K562 (cell line): Measurements from ENCODE around the gene PCDH1.

Experiments used
- CTCF ChIP-seq, 3 experiments: IDR thresholded peaks in 2 of 3; conservative IDR thresholded peaks in 1 of 3; 2 replicates each; pipeline ENCODE4 v1.5.1; 2011 to 2012; ENCODE audit warnings: low read length in 3 of 3, mild to moderate bottlenecking in 3 of 3, control low read depth in 2 of 3, improper control_type of control experiment in 1 of 3, inconsistent platforms in 1 of 3, low read depth in 1 of 3, mixed read lengths in 1 of 3, moderate library complexity in 1 of 3; ENCODE audit not compliant: insufficient read depth in 2 of 3
- EP300 ChIP-seq: IDR thresholded peaks from 2 replicates; pipeline ENCODE4 v1.6.1; 2012; ENCODE audit warnings: low read length, improper control_type of control experiment
- YY1 ChIP-seq, 3 experiments: IDR thresholded peaks; 2 replicates each; pipeline ENCODE4 v1.6.1; 2011; ENCODE audit warnings: low read length in 2 of 3, mild to moderate bottlenecking in 2 of 3, moderate library complexity in 2 of 3, borderline replicate concordance in 1 of 3, control low read depth in 1 of 3, low read depth in 1 of 3; ENCODE audit not compliant: insufficient read depth in 3 of 3, insufficient replicate concordance in 2 of 3, control insufficient read depth in 1 of 3, insufficient read length in 1 of 3; ENCODE audit errors: extremely low read depth in 1 of 3
- TF ChIP-seq, protein P1 (sequence below): IDR thresholded peaks from 2 replicates; pipeline ENCODE4 v1.6.1; 2012; ENCODE audit warnings: low read depth, low read length, improper control_type of control experiment, borderline replicate concordance

- TF ChIP-seq EP300 (no peak), CTCF (IDR thresholded peaks at IDR 0.05 in 2 of 3, conservative IDR thresholded peaks at IDR 0.05 in 1 of 3; ENCODE audit: insufficient read depth in 2 of 3, low read depth in 1 of 3, low read length in 3 of 3) (no peak), YY1 (IDR thresholded peaks at IDR 0.05; ENCODE audit: borderline replicate concordance in 1 of 3, control insufficient read depth in 1 of 3, extremely low read depth in 1 of 3, insufficient read depth in 3 of 3, insufficient read length in 1 of 3, insufficient replicate concordance in 2 of 3, low read depth in 1 of 3, low read length in 2 of 3) (no peak)
- TF ChIP-seq, protein P1, sequence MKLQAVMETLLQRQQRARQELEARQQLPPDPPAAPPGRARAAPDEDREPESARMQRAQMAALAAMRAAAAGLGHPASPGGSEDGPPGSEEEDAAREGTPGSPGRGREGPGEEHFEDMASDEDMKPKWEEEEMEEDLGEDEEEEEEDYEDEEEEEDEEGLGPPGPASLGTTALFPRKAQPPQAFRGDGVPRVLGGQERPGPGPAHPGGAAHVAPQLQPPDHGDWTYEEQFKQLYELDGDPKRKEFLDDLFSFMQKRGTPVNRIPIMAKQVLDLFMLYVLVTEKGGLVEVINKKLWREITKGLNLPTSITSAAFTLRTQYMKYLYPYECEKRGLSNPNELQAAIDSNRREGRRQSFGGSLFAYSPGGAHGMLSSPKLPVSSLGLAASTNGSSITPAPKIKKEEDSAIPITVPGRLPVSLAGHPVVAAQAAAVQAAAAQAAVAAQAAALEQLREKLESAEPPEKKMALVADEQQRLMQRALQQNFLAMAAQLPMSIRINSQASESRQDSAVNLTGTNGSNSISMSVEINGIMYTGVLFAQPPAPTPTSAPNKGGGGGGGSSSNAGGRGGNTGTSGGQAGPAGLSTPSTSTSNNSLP, result no peak
Observed at GRCh38 chr5:141815796-141816180, 62.4 kb downstream of the PCDH1 start.
